SK-N-MC (cell line): ENCODE data around the gene DLG2.

Experiments used
- DNase-seq: peaks from one replicate; pipeline ENCODE4 v3.0.0-alpha.2; 2011; ENCODE audit warnings: low read depth, low spot score
- H3K27ac ChIP-seq: fragments of 200-600 bp; sonication (generic); 2 replicates; pipeline ENCODE4 v1.5.1; 2016; ENCODE audit warnings: mixed run types
- H3K36me3 ChIP-seq: fragments of 200-600 bp; sonication (generic); 2 replicates; pipeline ENCODE4 v1.6.1; 2017; ENCODE audit warnings: antibody characterized with exemption, low read length, mixed read lengths; ENCODE audit not compliant: insufficient read depth
- H3K4me3 ChIP-seq: fragments of 200-600 bp; sonication (generic); 2 replicates; pipeline ENCODE4 v1.5.1; 2016
- H3K9ac ChIP-seq: fragments of 200-600 bp; sonication (generic); 2 replicates; pipeline ENCODE4 v1.8.0; 2017; ENCODE audit warnings: mixed run types, mixed read lengths; ENCODE audit not compliant: insufficient read length
- H3K9me3 ChIP-seq: fragments of 200-600 bp; sonication (generic); 2 replicates; pipeline ENCODE4 v1.6.1; 2017; ENCODE audit warnings: low read depth, mild to moderate bottlenecking, antibody characterized with exemption, low read length, moderate library complexity, mixed read lengths
- EZH2 ChIP-seq: fragments of 200-600 bp; sonication (generic); IDR thresholded peaks from one replicate; pipeline ENCODE4 v1.6.1; 2017; ENCODE audit warnings: antibody characterized with exemption
- FOXP2 ChIP-seq: optimal IDR thresholded peaks from 2 replicates; pipeline ENCODE3; 2011; ENCODE audit warnings: mild to moderate bottlenecking, moderate library complexity; ENCODE audit not compliant: insufficient read depth; ENCODE audit errors: extremely low read length, control extremely low read depth
- POLR2AphosphoS5 ChIP-seq: IDR thresholded peaks from 2 replicates; pipeline ENCODE4 v1.6.1; 2012; ENCODE audit warnings: mild to moderate bottlenecking, low read depth, low read length, borderline replicate concordance

Gene DLG2

GRCh38 chr11:85602526-85603213 lies 24.5 kb downstream of the DLG2 start:
- no peaks in the 10 kb centered on the region for H3K36me3 ChIP-seq

GRCh38 chr11:85599083-85599482 lies 28.1 kb downstream of the DLG2 start:
- no peak overlapping the region for H3K9ac ChIP-seq
- no peak overlapping the region for H3K27ac ChIP-seq
- no peaks in the 10 kb centered on the region for H3K9me3 ChIP-seq
- no peak overlapping the region for H3K4me3 ChIP-seq
- H3K36me3 ChIP-seq, result no peaks in the 10 kb centered on the region
- no peak for DNase-seq
- TF ChIP-seq FOXP2 (no peak), EZH2 (no peak), POLR2AphosphoS5 (no peak)

More at GRCh38 chr11:85602526-85603213, 24.5 kb downstream of the DLG2 start:
- H3K27ac ChIP-seq, result no peak overlapping the region
- H3K4me3 ChIP-seq, result no peak overlapping the region
- TF ChIP-seq POLR2AphosphoS5 (no peak), FOXP2 (no peak), EZH2 (no peak)
- no peaks in the 10 kb centered on the region for H3K9me3 ChIP-seq
- no peak overlapping the region for H3K9ac ChIP-seq
- no peak for DNase-seq

DNA sequence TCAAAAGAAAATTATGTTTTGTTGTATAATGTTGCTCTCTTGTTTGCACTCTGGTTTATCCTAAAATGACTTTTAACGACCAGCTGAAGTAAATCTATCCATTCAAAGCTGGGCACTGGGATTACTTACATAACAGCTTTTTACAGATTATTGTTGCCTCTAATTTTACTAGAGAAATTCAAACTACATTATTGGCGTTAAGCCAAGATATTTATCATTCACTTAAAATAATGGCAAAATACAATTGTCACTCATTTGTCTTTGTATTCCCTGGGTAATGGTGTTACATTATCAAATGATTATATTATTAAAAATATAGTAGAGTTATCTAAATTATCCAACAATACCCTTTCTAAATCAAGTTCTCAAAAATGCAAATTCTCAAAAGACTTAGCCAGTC lies 30.3 kb downstream of the DLG2 start:
- no peaks in the 10 kb centered on the region for H3K36me3 ChIP-seq
- H3K9ac ChIP-seq, result no peak overlapping the region
- no peak overlapping the region for H3K27ac ChIP-seq
- TF ChIP-seq POLR2AphosphoS5, result no peak
- TF ChIP-seq EZH2, result no peak
- TF ChIP-seq FOXP2, result no peak
- no peak for DNase-seq
- H3K9me3 ChIP-seq, result no peaks in the 10 kb centered on the region
- H3K4me3 ChIP-seq, result no peak overlapping the region

DNA sequence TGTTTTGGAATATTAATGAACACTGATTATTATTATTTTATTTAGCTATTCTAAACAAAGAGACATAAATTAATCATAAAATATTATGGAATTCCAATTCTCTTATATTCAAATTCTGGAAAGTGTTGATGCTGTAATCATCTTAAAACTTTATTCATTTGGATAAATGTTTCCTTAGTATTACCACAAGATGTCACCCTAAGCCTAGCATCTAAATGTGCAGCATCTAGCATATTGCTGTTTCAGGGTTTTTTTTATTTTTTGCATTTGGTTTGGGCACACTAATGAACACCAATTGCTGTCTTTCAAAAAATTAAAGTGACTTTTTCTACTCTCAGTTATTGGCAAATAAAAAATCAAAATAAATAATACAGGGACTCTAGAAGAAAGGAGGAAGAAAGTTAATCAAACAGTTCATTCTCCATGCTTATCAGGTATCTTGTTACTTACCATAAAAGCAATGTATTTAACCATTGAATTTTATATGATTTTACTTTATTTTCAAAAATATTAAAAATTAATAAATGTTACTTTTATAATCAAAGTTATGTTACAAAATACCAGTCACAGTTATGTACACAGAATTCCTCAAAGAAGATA lies 31.8 kb downstream of the DLG2 start:
- Histone ChIP-seq H3K4me3 (no peak overlapping the region), H3K36me3 (no peaks in the 10 kb centered on the region), H3K9ac (no peak overlapping the region), H3K9me3 (no peaks in the 10 kb centered on the region), H3K27ac (no peak overlapping the region)
- TF ChIP-seq POLR2AphosphoS5 (no peak), EZH2 (no peak), FOXP2 (no peak)
- DNase-seq, result peak; percentile 12

GRCh38 chr11:85590848-85591483 lies 36.2 kb downstream of the DLG2 start:
- Histone ChIP-seq H3K4me3 (no peak overlapping the region), H3K36me3 (no peaks in the 10 kb centered on the region), H3K9ac (no peak overlapping the region), H3K27ac (no peak overlapping the region), H3K9me3 (no peaks in the 10 kb centered on the region)
- peak; percentile 53 for DNase-seq
- TF ChIP-seq FOXP2, result no peak
- no peak for TF ChIP-seq EZH2
- no peak for TF ChIP-seq POLR2AphosphoS5

GRCh38 chr11:85589373-85589772 lies 37.8 kb downstream of the DLG2 start:
- no peak overlapping the region for H3K4me3 ChIP-seq
- H3K9ac ChIP-seq, result no peak overlapping the region
- no peak for TF ChIP-seq EZH2
- TF ChIP-seq POLR2AphosphoS5, result no peak
- TF ChIP-seq FOXP2, result no peak
- no peak for DNase-seq
- H3K36me3 ChIP-seq, result no peaks in the 10 kb centered on the region
- no peaks in the 10 kb centered on the region for H3K9me3 ChIP-seq
- H3K27ac ChIP-seq, result no peak overlapping the region

GRCh38 chr11:85582111-85582510 lies 45.0 kb downstream of the DLG2 start:
- H3K9me3 ChIP-seq, result no peaks in the 10 kb centered on the region
- no peak overlapping the region for H3K4me3 ChIP-seq
- TF ChIP-seq EZH2 (no peak), POLR2AphosphoS5 (no peak), FOXP2 (no peak)
- DNase-seq, result no peak
- no peak overlapping the region for H3K27ac ChIP-seq
- H3K36me3 ChIP-seq, result no peaks in the 10 kb centered on the region
- H3K9ac ChIP-seq, result no peak overlapping the region

DNA sequence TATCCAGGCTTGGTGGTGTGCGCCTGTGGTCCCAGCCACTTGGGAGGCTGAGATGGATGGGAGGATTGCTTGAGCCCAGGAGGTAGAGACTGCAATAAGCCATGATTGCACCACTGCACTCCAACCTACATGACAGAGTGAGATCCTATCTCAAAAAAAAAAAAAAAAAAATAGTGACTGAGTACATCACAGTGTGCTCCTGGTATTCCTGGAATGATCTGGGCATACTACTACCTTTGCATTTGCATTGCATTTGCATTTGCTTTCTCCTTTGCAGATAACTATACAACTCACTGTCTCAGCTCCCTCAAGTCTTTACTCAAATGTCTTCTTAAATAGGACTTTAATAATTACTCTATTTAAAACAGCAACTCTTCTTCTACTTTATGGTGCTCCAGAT lies 51.8 kb downstream of the DLG2 start:
- H3K36me3 ChIP-seq, result no peaks in the 10 kb centered on the region
- no peak overlapping the region for H3K4me3 ChIP-seq
- H3K27ac ChIP-seq, result no peak overlapping the region
- DNase-seq, result no peak
- H3K9me3 ChIP-seq, result no peaks in the 10 kb centered on the region
- H3K9ac ChIP-seq, result no peak overlapping the region
- no peak for TF ChIP-seq FOXP2
- TF ChIP-seq EZH2, result no peak
- TF ChIP-seq POLR2AphosphoS5, result no peak
